ENCODE measurements around the gene COL1A1.

The COL1A1 gene

DNA sequence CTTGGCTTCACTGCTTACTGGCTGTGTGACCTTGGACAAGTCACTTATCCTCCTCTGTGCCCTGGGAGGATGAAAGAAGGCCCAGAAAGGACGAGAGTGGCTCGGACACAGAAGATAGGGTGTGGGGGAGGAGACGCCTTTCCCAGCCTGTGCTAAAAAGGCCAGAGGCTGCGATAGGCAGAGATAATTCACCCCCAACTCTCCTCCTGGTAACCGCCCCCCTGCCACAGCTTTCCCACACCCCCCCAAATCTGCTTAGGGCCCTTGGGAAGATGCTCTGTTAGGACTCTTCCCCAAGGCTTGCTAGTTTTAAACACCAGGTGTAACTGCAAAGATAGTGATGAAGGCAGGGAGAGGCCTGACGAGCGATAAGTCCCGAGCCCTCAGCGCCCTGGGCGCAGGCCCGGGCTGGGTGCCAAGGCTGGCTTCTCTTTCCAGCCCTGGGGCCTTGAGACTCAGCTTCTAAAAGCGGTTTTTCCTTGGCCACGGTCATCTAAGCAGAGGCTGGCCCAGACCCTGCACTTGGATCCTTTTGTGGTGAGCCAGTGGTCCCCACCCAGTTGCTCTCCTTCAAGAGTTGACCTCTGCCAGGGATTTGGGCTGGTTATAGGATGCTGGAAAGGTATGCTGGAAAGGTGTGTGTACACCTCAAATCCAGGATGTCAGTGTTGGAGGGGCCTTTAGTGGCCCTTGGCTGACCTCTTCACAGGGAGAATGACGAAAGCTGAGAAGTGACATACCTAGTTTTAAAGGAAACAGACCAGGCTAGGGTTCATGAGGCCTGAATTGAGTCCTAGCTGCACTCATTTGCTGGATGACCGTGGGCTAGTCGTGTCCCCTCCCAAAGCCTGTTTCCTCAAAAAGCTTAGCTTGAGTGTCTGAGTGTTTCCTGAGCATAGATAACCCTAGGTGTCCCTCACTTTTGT is 47.5 kb downstream of the COL1A1 start:
- peak overlapping the region; percentile 38; the same call in 1 of the 2 replicates for H3K9ac ChIP-seq (ENCODE audit: low read length)
- no peaks in the 10 kb centered on the region for H3K9me2 ChIP-seq (replicated peaks; ENCODE audit: insufficient read depth, low read length)
- peaks cover 33% of the 10 kb centered on the region for H3K4me1 ChIP-seq (ENCODE audit: low read length)
- no peaks in the 10 kb centered on the region for H3K27me3 ChIP-seq (replicated peaks; ENCODE audit: insufficient read depth, low read length)
- H4K20me1 ChIP-seq (ENCODE audit: insufficient read depth, low read length) = no peaks in the 10 kb centered on the region
- peaks cover 17% of the 10 kb centered on the region for H3K79me2 ChIP-seq (ENCODE audit: low read length)
- TF ChIP-seq EZH2phosphoT487 (IDR thresholded peaks at IDR 0.05; ENCODE audit: low read length) (no peak), CTCF (IDR thresholded peaks at IDR 0.05; ENCODE audit: low read length) (no peak), EZH2 (optimal IDR thresholded peaks at IDR 0.05; ENCODE audit: low read depth, low read length) (no peak)
- H3F3A ChIP-seq (ENCODE audit: insufficient read depth, low read length) = peaks cover 42% of the 10 kb centered on the region
- no peak for DNase-seq
- H3K9me3 ChIP-seq (replicated peaks; ENCODE audit: insufficient read depth, low read length) = no peaks in the 10 kb centered on the region
- 0 out of 2 replicates have a peak overlapping the region, but pooled peaks have one; percentile 15 for H2AFZ ChIP-seq (ENCODE audit: low read length)
- no peak overlapping the region for H3K4me3 ChIP-seq (ENCODE audit: low read length)
- H3K36me3 ChIP-seq (replicated peaks; ENCODE audit: insufficient read depth, low read length) = no peaks in the 10 kb centered on the region
- H3K27ac ChIP-seq (ENCODE audit: low read length) = peak overlapping the region; percentile 84
- H3K4me2 ChIP-seq (ENCODE audit: low read depth, low read length) = peak overlapping the region; percentile 72

DNA sequence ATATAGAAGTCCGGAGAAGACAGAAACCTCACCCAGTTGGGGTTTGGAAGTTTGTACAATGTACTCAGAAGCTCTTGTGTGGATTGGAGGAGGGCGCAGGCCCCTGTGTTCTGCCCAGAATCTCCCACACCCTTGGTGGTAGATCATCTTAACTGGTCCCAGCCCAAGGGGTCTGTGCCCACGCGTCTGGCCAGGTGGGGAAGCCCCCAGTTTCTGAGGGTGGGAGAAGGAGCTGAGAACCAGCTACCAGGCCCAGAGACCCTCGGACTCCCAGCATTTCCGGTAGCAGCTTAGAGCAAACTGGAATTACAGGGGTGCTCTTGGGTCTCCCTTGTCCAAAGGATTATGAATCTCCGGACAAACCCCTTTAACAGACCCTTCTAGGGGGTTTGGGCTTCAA is 48.7 kb downstream of the COL1A1 start:
- Histone ChIP-seq H3K9me2 (replicated peaks; ENCODE audit: insufficient read depth, low read length) (no peaks in the 10 kb centered on the region), H3K4me2 (ENCODE audit: low read depth, low read length) (peak overlapping the region; percentile 95), H3K9me3 (replicated peaks; ENCODE audit: insufficient read depth, low read length) (no peaks in the 10 kb centered on the region), H3K27ac (ENCODE audit: low read length) (peak overlapping the region; percentile 84; the same call in 1 of the 2 replicates), H3K4me3 (ENCODE audit: low read length) (no peak overlapping the region), H4K20me1 (ENCODE audit: insufficient read depth, low read length) (no peaks in the 10 kb centered on the region), H3K4me1 (ENCODE audit: low read length) (peaks cover 33% of the 10 kb centered on the region), H3K79me2 (ENCODE audit: low read length) (peaks cover 29% of the 10 kb centered on the region), H3K36me3 (replicated peaks; ENCODE audit: insufficient read depth, low read length) (no peaks in the 10 kb centered on the region), H3K27me3 (replicated peaks; ENCODE audit: insufficient read depth, low read length) (no peaks in the 10 kb centered on the region), H2AFZ (ENCODE audit: low read length) (no peak overlapping the region), H3F3A (ENCODE audit: insufficient read depth, low read length) (peaks cover 42% of the 10 kb centered on the region), H3K9ac (ENCODE audit: low read length) (no peak overlapping the region)
- no peak for DNase-seq
- TF ChIP-seq EZH2phosphoT487 (IDR thresholded peaks at IDR 0.05; ENCODE audit: low read length) (no peak), CTCF (IDR thresholded peaks at IDR 0.05; ENCODE audit: low read length) (no peak), EZH2 (optimal IDR thresholded peaks at IDR 0.05; ENCODE audit: low read depth, low read length) (no peak)

- peak; percentile 86 for DNase-seq
- no peaks in the 10 kb centered on the region for H4K20me1 ChIP-seq (ENCODE audit: insufficient read depth, low read length)
- H3K4me3 ChIP-seq (ENCODE audit: low read length) = peak overlapping the region; percentile 82
- no peaks in the 10 kb centered on the region for H3K9me3 ChIP-seq (replicated peaks; ENCODE audit: insufficient read depth, low read length)
- H3K27me3 ChIP-seq (replicated peaks; ENCODE audit: insufficient read depth, low read length) = no peaks in the 10 kb centered on the region
- TF ChIP-seq CTCF (IDR thresholded peaks at IDR 0.05; ENCODE audit: low read length) (no peak), EZH2phosphoT487 (IDR thresholded peaks at IDR 0.05; ENCODE audit: low read length) (no peak), EZH2 (optimal IDR thresholded peaks at IDR 0.05; ENCODE audit: low read depth, low read length) (no peak)
- peaks cover 35% of the 10 kb centered on the region for H3K4me1 ChIP-seq (ENCODE audit: low read length)
- no peaks in the 10 kb centered on the region for H3K9me2 ChIP-seq (replicated peaks; ENCODE audit: insufficient read depth, low read length)
- H3K27ac ChIP-seq (ENCODE audit: low read length) = peak overlapping the region; percentile 84; the same call in 1 of the 2 replicates
- H3K9ac ChIP-seq (ENCODE audit: low read length) = peak overlapping the region; percentile 63
- no peaks in the 10 kb centered on the region for H3K36me3 ChIP-seq (replicated peaks; ENCODE audit: insufficient read depth, low read length)
- H3K79me2 ChIP-seq (ENCODE audit: low read length) = peaks cover 36% of the 10 kb centered on the region
- H3F3A ChIP-seq (ENCODE audit: insufficient read depth, low read length) = peaks cover 42% of the 10 kb centered on the region
- H3K4me2 ChIP-seq (ENCODE audit: low read depth, low read length) = peak overlapping the region; percentile 95
- H2AFZ ChIP-seq (ENCODE audit: low read length) = peak overlapping the region; percentile 59; the same call in 1 of the 2 replicates
Measured at GRCh38 chr17:50151937-50152547, 49.4 kb downstream of the COL1A1 start.
